Uterus (tissue), 4 donors: ENCODE measurements around the gene ZNF17. TPM values are rescaled to one million over a fixed set of nuclear protein-coding genes. Genes with fewer than 3 reads are reported as not detected.

ENCODE experiments used
- DNase-seq, 2 donors: peaks; one replicate each; pipeline ENCODE4 v3.0.0-alpha.2; 2019 to 2020
- H3K27ac ChIP-seq, 2 donors: fragments of 200-600 bp; sonication (generic); 1 replicate in 1 of 2; 2 replicates in 1 of 2; pipeline ENCODE4 v1.5.1; 2016 to 2018
- H3K27me3 ChIP-seq, 2 donors: fragments of 200-600 bp; sonication (generic); one replicate each; pipeline ENCODE4 v1.5.1; 2018 to 2019; ENCODE audit warnings: control low read depth in 1 of 2
- H3K36me3 ChIP-seq, 2 donors: fragments of 200-600 bp; sonication (generic); one replicate each; pipeline ENCODE4 v1.5.1; 2019; ENCODE audit warnings: control low read depth in 1 of 2
- H3K4me1 ChIP-seq, 2 donors: fragments of 200-600 bp; sonication (generic); one replicate each; pipeline ENCODE4 v1.5.1; 2018 to 2019; ENCODE audit warnings: control low read depth in 1 of 2
- H3K4me3 ChIP-seq, 2 donors: fragments of 200-600 bp; sonication (generic); 1 replicate in 1 of 2; 2 replicates in 1 of 2; pipeline ENCODE4 v1.5.1; 2018 to 2019; ENCODE audit warnings: mild to moderate bottlenecking in 1 of 2
- H3K9me3 ChIP-seq, 2 donors: fragments of 200-600 bp; sonication (generic); one replicate each; pipeline ENCODE4 v1.5.1; 2019; ENCODE audit warnings: control low read depth in 1 of 2
- POLR2A ChIP-seq, 2 donors: fragments of 450-650 bp; IDR thresholded peaks; one replicate each; pipeline ENCODE4 v1.6.1; 2016; ENCODE audit warnings: antibody characterized with exemption in 2 of 2, mild to moderate bottlenecking in 1 of 2, moderate library complexity in 1 of 2
- intact Hi-C: fragments of 100-400 bp; cut with DNase I; formaldehyde crosslinking; loops from one replicate; pipeline ENCODE4 v1.15.1; 2023; ENCODE audit warnings: low total_unique reads
- total RNA-seq, 4 donors: library from RNA; depleted of rRNA in 3 of 4; stranded (reverse); fragments of >200 nt in 3 of 4; gene quantifications; one replicate each; pipeline versions ENCODE4 v1.1.0 to v1.2.4, GENCODE V29; 2014 to 2023
- TF ChIP-seq, protein P1 (sequence below), 4 experiments: fragments of 200-600 bp in 2 of 4; fragments of 450-650 bp in 2 of 4; sonication (generic) in 2 of 4; IDR thresholded peaks; one replicate each; pipeline ENCODE4 v1.5.1; 2016 to 2019; ENCODE audit warnings: antibody characterized with exemption in 4 of 4, mild to moderate bottlenecking in 2 of 4, moderate library complexity in 1 of 4
- donor health status: DM: yes; HTN: yes; CAD: no.

Gene ZNF17
- total RNA-seq, 4 donors from 2014 or later = 14.9 to 41.6 (median 18.9) TPM

DNA sequence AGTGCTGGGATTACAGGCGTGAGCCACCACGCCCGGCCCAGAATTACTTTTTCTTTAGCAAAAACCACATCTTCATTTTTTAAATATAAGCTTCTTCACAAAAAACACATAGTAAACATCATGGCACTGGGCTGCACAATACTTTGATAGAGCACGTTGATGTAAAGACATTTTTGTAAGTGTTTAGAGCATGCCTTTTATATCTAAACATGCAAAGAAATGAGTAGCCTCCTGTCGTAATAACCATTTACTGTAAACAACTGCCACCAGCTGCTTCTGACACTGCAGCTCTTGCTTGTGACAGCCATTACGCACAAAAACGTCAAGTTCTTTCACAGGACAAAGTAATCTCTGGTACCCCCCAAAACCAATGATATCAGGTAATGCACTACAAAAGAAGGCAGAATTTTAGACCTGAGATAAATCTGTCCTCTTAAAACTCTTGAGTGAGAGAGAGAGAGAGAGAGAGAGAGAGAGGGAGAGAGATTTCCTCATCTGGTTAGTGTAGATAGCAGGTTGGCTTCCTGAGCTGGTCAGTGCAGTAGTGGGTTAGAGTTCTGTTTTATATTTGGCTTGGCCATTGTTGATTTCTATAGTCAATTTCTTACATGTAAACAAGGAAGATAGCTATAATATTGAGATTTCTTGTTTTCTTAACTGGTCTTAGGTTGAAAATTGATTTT lies 28.0 kb upstream of the ZNF17 start:
- intact Hi-C loops = no loop called here
- Histone ChIP-seq H3K4me1 (no peaks in the 10 kb centered on the region), H3K9me3 (peaks cover 0 to 7% of the 10 kb centered on the region in 2 donors), H3K27ac (no peak overlapping the region), H3K27me3 (no peaks in the 10 kb centered on the region), H3K4me3 (no peak overlapping the region), H3K36me3 (no peaks in the 10 kb centered on the region)
- TF ChIP-seq, protein P1, sequence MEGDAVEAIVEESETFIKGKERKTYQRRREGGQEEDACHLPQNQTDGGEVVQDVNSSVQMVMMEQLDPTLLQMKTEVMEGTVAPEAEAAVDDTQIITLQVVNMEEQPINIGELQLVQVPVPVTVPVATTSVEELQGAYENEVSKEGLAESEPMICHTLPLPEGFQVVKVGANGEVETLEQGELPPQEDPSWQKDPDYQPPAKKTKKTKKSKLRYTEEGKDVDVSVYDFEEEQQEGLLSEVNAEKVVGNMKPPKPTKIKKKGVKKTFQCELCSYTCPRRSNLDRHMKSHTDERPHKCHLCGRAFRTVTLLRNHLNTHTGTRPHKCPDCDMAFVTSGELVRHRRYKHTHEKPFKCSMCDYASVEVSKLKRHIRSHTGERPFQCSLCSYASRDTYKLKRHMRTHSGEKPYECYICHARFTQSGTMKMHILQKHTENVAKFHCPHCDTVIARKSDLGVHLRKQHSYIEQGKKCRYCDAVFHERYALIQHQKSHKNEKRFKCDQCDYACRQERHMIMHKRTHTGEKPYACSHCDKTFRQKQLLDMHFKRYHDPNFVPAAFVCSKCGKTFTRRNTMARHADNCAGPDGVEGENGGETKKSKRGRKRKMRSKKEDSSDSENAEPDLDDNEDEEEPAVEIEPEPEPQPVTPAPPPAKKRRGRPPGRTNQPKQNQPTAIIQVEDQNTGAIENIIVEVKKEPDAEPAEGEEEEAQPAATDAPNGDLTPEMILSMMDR (IDR thresholded peaks at IDR 0.05) = no peak
- TF ChIP-seq POLR2A (IDR thresholded peaks at IDR 0.05) = no peak
- DNase-seq = no peak

- Histone ChIP-seq H3K4me3 (peak overlapping the region; percentile 78), H3K27ac (peak overlapping the region; percentile 89), H3K4me1 (no peaks in the 10 kb centered on the region), H3K27me3 (no peaks in the 10 kb centered on the region), H3K36me3 (no peaks in the 10 kb centered on the region), H3K9me3 (peaks cover 0 to 18% of the 10 kb centered on the region in 2 donors)
- intact Hi-C loops = no loop called here
- DNase-seq = no peak
- TF ChIP-seq, protein P1 (IDR thresholded peaks at IDR 0.05) = no peak
- no peak for TF ChIP-seq POLR2A (IDR thresholded peaks at IDR 0.05)
Measured at GRCh38 chr19:57389194-57389729, 21.7 kb upstream of the ZNF17 start.

GRCh38 chr19:57389730-57390598 lies 21.0 kb upstream of the ZNF17 start, which contains the start of gene ZNF548:
Gene ZNF548 (plus strand): TSS chr19:57389854. CDS start chr19:57390100, 246 bp downstream.
- H3K36me3 ChIP-seq = no peaks in the 10 kb centered on the region
- intact Hi-C loops = no loop called here
- peak; percentile 64 to 66 for TF ChIP-seq POLR2A (IDR thresholded peaks at IDR 0.05)
- TF ChIP-seq, protein P1 (IDR thresholded peaks at IDR 0.05) = peak in 3 of 4 experiments; percentile 20 to 48 (median 46)
- no peaks in the 10 kb centered on the region for H3K4me1 ChIP-seq
- H3K27ac ChIP-seq = peak within 1 kb of the TSS; percentile 89
- peak; percentile 94 to 96 for DNase-seq
- H3K9me3 ChIP-seq = peaks cover 0 to 23% of the 10 kb centered on the region in 2 donors
- peak within 1 kb of the TSS; percentile 78 for H3K4me3 ChIP-seq
- H3K27me3 ChIP-seq = no peaks in the 10 kb centered on the region

GRCh38 chr19:57395710-57396109 lies 15.3 kb upstream of the ZNF17 start:
- H3K36me3 ChIP-seq = no peaks in the 10 kb centered on the region
- H3K4me1 ChIP-seq = no peaks in the 10 kb centered on the region
- no peaks in the 10 kb centered on the region for H3K27me3 ChIP-seq
- no peak for TF ChIP-seq POLR2A (IDR thresholded peaks at IDR 0.05)
- TF ChIP-seq, protein P1 (IDR thresholded peaks at IDR 0.05) = no peak
- DNase-seq = no peak
- no peak overlapping the region for H3K27ac ChIP-seq
- intact Hi-C loops = no loop called here
- H3K9me3 ChIP-seq = peaks cover 0 to 67% of the 10 kb centered on the region in 2 donors
- no peak overlapping the region for H3K4me3 ChIP-seq
